Suprapubic skin (tissue), 4 donors: ENCODE measurements around the gene CDH13. TPM values are rescaled to one million over a fixed set of nuclear protein-coding genes. Genes with fewer than 3 reads are reported as not detected.

ENCODE experiments used
- DNase-seq, 2 donors: peaks; one replicate each; pipeline ENCODE4 v3.0.0-alpha.2; 2019; ENCODE audit warnings: low spot score in 2 of 2
- H3K27ac ChIP-seq: fragments of 200-600 bp; sonication (generic); one replicate; pipeline ENCODE4 v1.5.1; 2019
- H3K27me3 ChIP-seq: fragments of 200-600 bp; sonication (generic); one replicate; pipeline ENCODE4 v1.5.1; 2019
- H3K36me3 ChIP-seq: fragments of 200-600 bp; sonication (generic); one replicate; pipeline ENCODE4 v1.5.1; 2019
- H3K4me1 ChIP-seq: fragments of 200-600 bp; sonication (generic); one replicate; pipeline ENCODE4 v1.5.1; 2019
- H3K4me3 ChIP-seq: fragments of 200-600 bp; sonication (generic); one replicate; pipeline ENCODE4 v1.5.1; 2019; ENCODE audit warnings: mild to moderate bottlenecking
- H3K9me3 ChIP-seq: fragments of 200-600 bp; sonication (generic); one replicate; pipeline ENCODE4 v1.5.1; 2019
- CTCF ChIP-seq, 2 donors: fragments of 200-600 bp in 1 of 2; fragments of 450-650 bp in 1 of 2; sonication (generic) in 1 of 2; IDR thresholded peaks; one replicate each; pipeline ENCODE4 v1.5.1; 2016 to 2019; ENCODE audit warnings: antibody characterized with exemption in 2 of 2, mild to moderate bottlenecking in 1 of 2, moderate library complexity in 1 of 2
- EP300 ChIP-seq: sonication (generic); formaldehyde crosslinking; IDR thresholded peaks from one replicate; pipeline ENCODE4 v1.6.1; 2017; ENCODE audit warnings: antibody characterized with exemption
- POLR2A ChIP-seq, 2 donors: fragments of 450-650 bp; IDR thresholded peaks; one replicate each; pipeline ENCODE4 v1.6.1; 2017; ENCODE audit warnings: antibody characterized with exemption in 2 of 2, mild to moderate bottlenecking in 2 of 2, moderate library complexity in 2 of 2
- POLR2AphosphoS5 ChIP-seq, 3 donors: sonication (generic); formaldehyde crosslinking; IDR thresholded peaks; one replicate each; pipeline ENCODE4 v1.6.1; 2017; ENCODE audit warnings: antibody characterized with exemption in 3 of 3
- WGBS: methylation state at CpG from one replicate; pipeline ENCODE4 v1.1.5; 2018; 5-methylcytosine and 5-hydroxymethylcytosine counted together
- total RNA-seq, 4 donors: library from RNA; depleted of rRNA; stranded (reverse); fragments of >200 nt; gene quantifications; one replicate each; pipeline ENCODE4 v1.1.0, GENCODE V29; 2016

Gene CDH13
- total RNA-seq, 4 donors from 2014 or later = 90.4 to 176 (median 139) TPM

GRCh38 chr16:82755570-82756282 lies 129.0 kb downstream of the CDH13 start:
- no peak for DNase-seq
- 90% methylated on average over 4 of the region's 4 CpGs for WGBS
- H3K4me3 ChIP-seq = no peak overlapping the region
- H3K9me3 ChIP-seq = no peaks in the 10 kb centered on the region
- H3K27ac ChIP-seq = no peak overlapping the region
- H3K27me3 ChIP-seq = no peaks in the 10 kb centered on the region
- no peaks in the 10 kb centered on the region for H3K4me1 ChIP-seq
- H3K36me3 ChIP-seq = no peaks in the 10 kb centered on the region
- TF ChIP-seq CTCF (IDR thresholded peaks at IDR 0.05) = no peak

- 89% methylated on average over 3 of the region's 3 CpGs for WGBS
Observed at GRCh38 chr16:82756283-82756599, 129.5 kb downstream of the CDH13 start.

DNA sequence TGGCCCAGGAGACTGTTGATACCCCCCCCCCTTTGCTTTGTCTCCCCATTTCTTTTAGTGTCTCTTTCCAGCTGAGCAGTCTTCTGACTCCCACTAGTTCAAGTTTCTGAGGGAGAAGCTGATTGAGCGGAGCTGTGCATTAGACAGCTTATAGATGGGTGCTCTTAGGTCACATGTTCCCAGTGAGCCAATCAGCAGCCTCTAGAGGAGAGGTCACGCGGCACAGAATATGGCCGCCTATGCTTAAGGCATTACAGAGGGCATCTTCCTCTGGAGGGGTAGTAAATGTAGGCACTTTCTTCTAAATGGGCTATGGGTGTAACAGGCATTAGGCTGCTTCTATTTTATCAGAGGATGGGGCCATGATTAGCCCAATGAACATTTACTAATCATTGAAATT lies 131.6 kb downstream of the CDH13 start:
- Histone ChIP-seq H3K27ac (no peak overlapping the region), H3K27me3 (no peaks in the 10 kb centered on the region), H3K36me3 (no peaks in the 10 kb centered on the region), H3K4me3 (no peak overlapping the region), H3K4me1 (peaks cover 17% of the 10 kb centered on the region), H3K9me3 (no peaks in the 10 kb centered on the region)
- DNase-seq = no peak
- 92% methylated on average over 4 of the region's 4 CpGs for WGBS
- TF ChIP-seq POLR2AphosphoS5 (IDR thresholded peaks at IDR 0.05) (no peak), EP300 (no peak), POLR2A (IDR thresholded peaks at IDR 0.05) (no peak), CTCF (IDR thresholded peaks at IDR 0.05) (no peak)

More at GRCh38 chr16:82756283-82756599, 129.5 kb downstream of the CDH13 start:
- Histone ChIP-seq H3K27ac (no peak overlapping the region), H3K4me1 (peaks cover 3% of the 10 kb centered on the region), H3K36me3 (no peaks in the 10 kb centered on the region), H3K9me3 (no peaks in the 10 kb centered on the region), H3K27me3 (no peaks in the 10 kb centered on the region), H3K4me3 (no peak overlapping the region)
- TF ChIP-seq POLR2AphosphoS5 (IDR thresholded peaks at IDR 0.05) (no peak), EP300 (no peak)
- DNase-seq = no peak

GRCh38 chr16:82758904-82759303 lies 132.1 kb downstream of the CDH13 start:
- TF ChIP-seq EP300 = no peak
- H3K4me3 ChIP-seq = no peak overlapping the region
- no peak for DNase-seq
- peaks cover 17% of the 10 kb centered on the region for H3K4me1 ChIP-seq
- WGBS = 92% methylated on average over 2 of the region's 2 CpGs
- no peaks in the 10 kb centered on the region for H3K27me3 ChIP-seq
- no peaks in the 10 kb centered on the region for H3K9me3 ChIP-seq
- H3K36me3 ChIP-seq = no peaks in the 10 kb centered on the region
- H3K27ac ChIP-seq = no peak overlapping the region

DNA sequence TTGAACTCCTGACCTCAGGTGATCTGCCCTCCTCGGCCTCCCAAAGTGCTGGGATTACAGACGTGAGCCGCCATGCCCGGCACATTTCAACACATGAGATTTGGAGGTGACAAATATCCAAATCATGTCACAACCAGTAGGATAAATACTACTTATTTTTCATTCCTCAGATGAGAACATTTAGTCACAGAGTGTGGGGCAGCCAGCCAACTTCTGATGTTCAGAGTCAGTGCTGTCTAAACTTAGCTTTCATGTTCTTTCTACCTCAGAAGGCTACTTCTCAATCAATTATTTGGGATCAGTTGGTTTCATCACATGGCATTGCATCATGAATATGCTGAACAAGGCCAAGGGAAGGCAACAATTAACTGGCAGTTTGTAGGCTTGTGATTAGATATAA lies 134.5 kb downstream of the CDH13 start:
- Histone ChIP-seq H3K4me1 (peaks cover 17% of the 10 kb centered on the region), H3K27ac (no peak overlapping the region), H3K4me3 (no peak overlapping the region), H3K36me3 (no peaks in the 10 kb centered on the region), H3K27me3 (no peaks in the 10 kb centered on the region), H3K9me3 (no peaks in the 10 kb centered on the region)
- TF ChIP-seq POLR2A (IDR thresholded peaks at IDR 0.05) (no peak), EP300 (no peak)
- 23% methylated on average over 4 of the region's 4 CpGs for WGBS
- DNase-seq = peak in 1 of 2 donors; percentile 94

DNA sequence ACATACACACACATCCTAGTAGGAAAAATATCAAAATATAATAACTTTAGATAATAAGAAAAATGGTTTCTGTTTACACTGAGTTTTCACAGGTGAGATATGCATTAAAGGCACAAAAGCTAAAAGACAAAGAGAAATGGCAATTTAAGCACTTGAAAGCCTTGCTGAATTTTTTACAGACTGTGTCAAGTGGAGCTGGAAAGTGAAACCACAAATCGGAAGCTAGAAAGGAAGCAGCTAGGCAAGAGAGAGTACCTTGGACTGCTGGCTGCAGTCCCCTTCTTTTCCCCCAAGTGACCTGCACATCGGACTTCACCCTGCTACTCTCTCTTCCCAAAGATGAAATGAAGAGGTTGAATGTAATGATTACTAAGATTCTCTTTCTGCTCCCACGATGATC lies 135.1 kb downstream of the CDH13 start:
- 40% methylated on average over 3 of the region's 3 CpGs for WGBS
- no peak for DNase-seq
- Histone ChIP-seq H3K27ac (no peak overlapping the region), H3K4me1 (peaks cover 17% of the 10 kb centered on the region), H3K9me3 (no peaks in the 10 kb centered on the region), H3K27me3 (no peaks in the 10 kb centered on the region), H3K36me3 (no peaks in the 10 kb centered on the region), H3K4me3 (peak overlapping the region; percentile 14)
- TF ChIP-seq CTCF (IDR thresholded peaks at IDR 0.05) (no peak), POLR2AphosphoS5 (IDR thresholded peaks at IDR 0.05) (no peak), POLR2A (IDR thresholded peaks at IDR 0.05) (no peak), EP300 (no peak)

DNA sequence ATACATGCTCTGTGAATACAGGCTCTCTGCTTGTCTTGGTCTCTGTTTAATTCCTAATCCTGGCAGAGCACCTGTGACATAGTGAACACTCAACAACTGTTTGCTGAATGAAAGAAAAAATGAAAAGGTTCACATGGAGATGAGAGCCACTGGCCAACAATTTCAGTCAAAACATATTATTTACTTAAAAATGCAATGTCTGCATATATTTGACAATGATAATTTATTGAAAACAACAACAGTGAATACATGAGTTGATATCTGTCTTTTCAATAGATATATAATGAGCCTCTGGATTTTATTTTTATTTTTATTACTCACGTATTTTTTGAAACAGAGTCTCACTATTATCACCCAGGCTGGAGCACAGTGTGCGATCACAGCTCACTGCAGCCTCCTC lies 136.6 kb downstream of the CDH13 start:
- Histone ChIP-seq H3K9me3 (no peaks in the 10 kb centered on the region), H3K27me3 (no peaks in the 10 kb centered on the region), H3K27ac (no peak overlapping the region), H3K4me1 (peaks cover 17% of the 10 kb centered on the region), H3K36me3 (no peaks in the 10 kb centered on the region), H3K4me3 (no peak overlapping the region)
- DNase-seq = no peak
- 96% methylated on average over 2 of the region's 2 CpGs for WGBS
- TF ChIP-seq POLR2A (IDR thresholded peaks at IDR 0.05) (no peak), EP300 (no peak), POLR2AphosphoS5 (IDR thresholded peaks at IDR 0.05) (no peak), CTCF (IDR thresholded peaks at IDR 0.05) (no peak)
